Left colon (tissue), 2 donors: Measurements from ENCODE around the gene FBXO31. TPM values are rescaled to one million over a fixed set of nuclear protein-coding genes. Genes with fewer than 3 reads are reported as not detected.
A peak's percentile ranks its signal among the peaks of the same experiment; 100 is the strongest.

Experiments
- ATAC-seq: fragments of 200-7000 bp; cut with Tn5 transposase; one replicate; pipeline ENCODE4 v1.9.1; 2020; ENCODE audit warnings: mild to moderate bottlenecking, moderate library complexity
- DNase-seq, 2 donors: peaks; one replicate each; pipeline ENCODE4 v3.0.0-alpha.2; 2020
- intact Hi-C, 2 donors: fragments of 100-400 bp; cut with DNase I in 1 of 2; cut with micrococcal nuclease in 1 of 2; formaldehyde crosslinking; loops; one replicate each; pipeline versions ENCODE4 v1.11.2 to v1.14.0; 2022; cut with DNase I, micrococcal nuclease
- total RNA-seq, 2 donors: library from RNA; stranded (reverse); fragmentation: NEBNext Ultra II Directional; extraction: Animal tissue kit (Norgen Biotek cat#: 25700); gene quantifications; one replicate each; pipeline ENCODE4 v1.2.1, GENCODE V29; 2021
- donor health status: DM: no; HTN: no; CAD: no.
- donor health status: DM: yes; HTN: yes; CAD: no.

FBXO31 gene
- total RNA-seq, 2 donors from 2014 or later = 57.5 to 79.8 TPM

DNA sequence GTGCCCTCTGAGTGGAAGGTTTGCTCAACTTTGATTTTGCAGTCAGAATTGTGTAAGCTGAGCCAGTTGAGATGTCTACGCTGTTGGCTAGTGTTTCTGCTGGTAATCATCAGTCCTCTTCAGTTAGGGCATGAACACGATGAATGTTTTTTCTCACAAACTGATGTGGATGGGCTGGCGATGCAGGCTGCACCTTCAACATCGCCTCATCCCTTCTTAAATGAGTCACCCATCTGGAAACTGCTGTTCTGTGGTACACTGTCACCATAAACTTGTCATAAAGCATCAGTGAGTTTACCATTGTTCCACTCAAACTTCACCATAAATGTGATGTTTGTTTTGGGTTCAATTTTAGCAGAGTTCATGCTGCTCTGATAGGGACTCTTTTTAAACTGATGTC lies 74.8 kb downstream of the FBXO31 start:
- no peak for ATAC-seq
- intact Hi-C loops = no loop called here
- no peak for DNase-seq

DNA sequence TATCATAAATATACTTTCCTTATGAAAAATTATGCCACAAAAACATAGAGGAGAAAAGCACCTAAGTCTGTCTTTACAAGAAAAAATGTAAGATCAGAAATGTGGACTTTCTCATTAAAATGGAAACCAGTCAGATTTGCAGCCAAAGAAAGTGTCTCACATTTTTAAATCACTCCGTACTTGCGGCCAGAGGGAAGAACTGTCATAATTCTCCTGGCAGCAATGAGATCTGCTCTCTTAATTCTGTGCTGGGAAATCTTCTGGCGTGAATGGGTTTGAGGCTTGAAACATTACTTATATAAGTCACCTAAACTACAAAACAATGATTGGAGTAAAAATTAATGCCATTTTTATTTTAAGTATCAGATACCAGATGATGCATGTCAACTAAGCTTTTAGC lies 77.1 kb downstream of the FBXO31 start:
- DNase-seq = no peak
- no peak for ATAC-seq
- intact Hi-C loops = no loop called here

DNA sequence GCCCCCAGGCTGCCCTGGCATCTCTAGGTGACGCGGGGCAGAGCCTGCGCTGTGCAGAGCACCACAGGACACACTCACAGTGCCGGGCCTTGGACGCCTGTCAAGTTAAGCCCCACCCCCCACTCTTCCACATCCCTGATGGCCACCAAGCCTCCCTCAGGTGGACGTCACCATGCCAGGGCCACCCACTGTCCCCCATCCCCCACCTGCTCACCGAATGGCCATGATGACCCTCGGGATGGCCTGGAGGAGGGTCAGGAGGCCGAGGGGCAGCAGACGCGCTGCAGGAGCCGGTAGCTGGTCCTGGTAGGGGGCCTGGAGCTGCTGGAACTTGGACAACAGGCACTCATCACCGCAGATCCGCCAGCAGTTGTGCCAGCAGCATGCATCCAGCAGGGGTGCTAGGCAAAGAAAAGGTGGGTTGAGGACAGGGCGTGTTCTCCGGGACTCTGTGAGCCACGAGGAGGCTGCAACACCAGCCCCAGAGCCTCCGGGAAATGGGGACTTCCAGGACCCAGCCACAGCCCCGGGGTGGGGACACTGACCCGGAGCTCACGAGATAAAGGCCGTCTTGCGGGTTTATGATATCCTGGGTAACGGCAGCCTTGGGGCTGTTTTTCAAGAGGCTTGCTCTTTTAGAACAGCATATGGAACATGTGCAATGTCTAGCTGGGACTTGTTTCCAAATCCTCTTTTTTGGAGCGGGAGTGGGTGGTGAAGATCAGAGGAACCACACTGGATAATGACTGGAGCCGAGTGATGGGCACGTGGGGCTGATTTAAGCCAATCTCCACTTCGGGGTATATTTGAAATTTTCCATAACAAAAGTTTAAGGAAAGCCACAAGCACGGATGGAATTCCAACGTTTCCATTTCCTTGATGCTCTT lies 77.8 kb downstream of the FBXO31 start:
- DNase-seq (no peak), ATAC-seq (peak; percentile 81)
- intact Hi-C loops = no loop called here

DNA sequence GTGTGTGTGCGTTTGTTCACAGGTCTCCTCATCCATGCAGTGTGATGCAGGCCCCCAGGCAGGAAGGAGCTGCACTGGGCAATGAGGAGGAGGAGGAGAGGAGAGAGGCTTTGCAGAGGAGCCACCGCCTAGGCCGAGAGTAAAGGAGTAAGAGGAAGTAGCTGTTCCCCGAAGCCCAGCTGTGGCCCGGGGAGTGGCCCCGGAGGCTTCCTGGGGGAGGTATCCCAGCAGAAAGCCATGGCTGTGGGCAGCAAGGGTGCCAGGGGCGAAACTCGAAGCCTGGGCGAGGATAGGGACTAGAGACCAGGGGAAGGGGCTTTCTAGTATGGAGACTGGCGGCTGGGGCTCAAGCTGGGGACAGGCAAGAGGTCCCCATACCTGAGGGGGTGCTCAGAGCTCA lies 78.6 kb downstream of the FBXO31 start:
- ATAC-seq (peak; percentile 72), DNase-seq (no peak)
- intact Hi-C loops = no loop called here

DNA sequence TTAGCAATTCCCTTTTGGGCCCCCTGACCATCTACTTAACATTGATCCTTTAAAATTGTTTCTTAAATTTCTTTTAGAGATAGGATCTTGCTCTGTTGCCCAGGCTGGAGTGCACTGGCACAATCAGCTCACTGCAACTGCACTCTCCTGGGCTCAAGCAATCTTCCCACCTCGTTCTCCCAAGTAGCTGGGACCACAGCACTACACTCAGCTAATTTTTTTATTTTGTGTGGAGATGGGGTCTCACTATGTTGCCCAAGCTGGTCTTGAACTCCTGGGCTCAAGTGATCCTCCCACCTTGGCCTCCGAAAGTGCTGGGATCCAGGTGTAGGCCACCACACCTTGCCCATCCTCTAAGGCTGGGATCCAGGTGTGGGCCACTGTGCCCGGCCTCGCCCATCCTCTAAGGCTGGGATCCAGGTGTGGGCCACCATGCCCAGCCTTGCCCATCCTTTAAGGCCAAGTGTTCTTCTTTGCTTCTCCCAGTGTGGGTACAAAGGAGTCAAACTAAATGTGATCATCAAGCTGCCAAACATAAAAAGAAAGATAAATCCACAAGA lies 79.5 kb downstream of the FBXO31 start:
- DNase-seq (no peak), ATAC-seq (no peak)
- intact Hi-C loops = no loop called here

DNA sequence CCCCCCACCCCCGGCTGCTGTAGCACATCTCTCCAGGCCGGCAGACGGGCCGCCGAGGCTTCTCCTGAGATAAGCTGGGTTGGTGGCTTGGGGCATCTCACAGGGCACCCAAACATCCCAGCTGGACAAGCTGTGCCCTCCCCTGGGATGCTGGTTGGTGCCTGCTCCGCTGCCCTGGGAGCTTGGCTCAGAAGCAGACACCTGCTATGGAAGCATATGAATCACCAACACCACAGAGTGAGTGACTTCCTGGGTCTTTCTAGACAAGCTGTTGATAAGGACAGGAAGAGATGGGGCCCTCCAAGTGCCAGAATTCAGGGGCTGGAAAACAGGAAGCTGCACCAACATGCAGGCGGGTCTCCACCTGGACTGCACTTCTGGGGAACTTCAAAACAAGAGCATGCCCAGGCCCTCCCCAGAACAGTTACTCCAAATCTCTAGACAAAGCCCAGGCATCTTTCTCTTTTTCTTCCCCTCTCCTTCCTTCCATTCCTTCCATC lies 80.1 kb downstream of the FBXO31 start:
- DNase-seq (no peak), ATAC-seq (no peak)
- intact Hi-C loops = no loop called here

DNA sequence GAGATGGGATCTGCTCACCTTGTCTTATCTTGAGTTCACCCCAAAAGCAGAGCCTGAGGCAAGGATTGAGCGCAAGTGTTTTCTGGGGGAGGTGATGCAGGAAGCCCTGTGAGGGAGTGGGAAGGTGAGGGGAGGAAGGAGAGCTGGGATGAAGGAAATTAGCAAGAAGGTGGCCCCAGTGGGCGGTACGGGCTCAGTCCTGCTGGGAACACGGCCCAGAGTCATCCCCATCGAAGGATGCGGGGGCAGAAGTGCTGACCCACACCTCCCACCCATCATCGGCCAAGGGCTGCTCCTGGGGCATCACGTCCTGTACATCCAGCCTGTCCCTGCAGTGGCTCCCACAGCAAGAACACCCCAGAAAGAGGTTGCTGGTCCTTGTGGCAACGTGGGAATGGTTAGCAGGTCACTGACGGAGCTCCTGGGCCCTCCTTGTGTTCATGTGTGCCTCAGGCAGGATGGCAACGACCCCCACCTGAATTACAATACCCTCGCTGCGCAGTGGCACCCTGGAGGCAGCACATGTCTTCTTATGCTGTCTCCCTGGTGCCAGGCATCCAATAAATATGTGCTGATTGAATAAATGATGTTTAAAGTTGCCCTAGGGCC lies 84.6 kb downstream of the FBXO31 start:
- ATAC-seq (no peak), DNase-seq (no peak)
- intact Hi-C loops = no loop called here

DNA sequence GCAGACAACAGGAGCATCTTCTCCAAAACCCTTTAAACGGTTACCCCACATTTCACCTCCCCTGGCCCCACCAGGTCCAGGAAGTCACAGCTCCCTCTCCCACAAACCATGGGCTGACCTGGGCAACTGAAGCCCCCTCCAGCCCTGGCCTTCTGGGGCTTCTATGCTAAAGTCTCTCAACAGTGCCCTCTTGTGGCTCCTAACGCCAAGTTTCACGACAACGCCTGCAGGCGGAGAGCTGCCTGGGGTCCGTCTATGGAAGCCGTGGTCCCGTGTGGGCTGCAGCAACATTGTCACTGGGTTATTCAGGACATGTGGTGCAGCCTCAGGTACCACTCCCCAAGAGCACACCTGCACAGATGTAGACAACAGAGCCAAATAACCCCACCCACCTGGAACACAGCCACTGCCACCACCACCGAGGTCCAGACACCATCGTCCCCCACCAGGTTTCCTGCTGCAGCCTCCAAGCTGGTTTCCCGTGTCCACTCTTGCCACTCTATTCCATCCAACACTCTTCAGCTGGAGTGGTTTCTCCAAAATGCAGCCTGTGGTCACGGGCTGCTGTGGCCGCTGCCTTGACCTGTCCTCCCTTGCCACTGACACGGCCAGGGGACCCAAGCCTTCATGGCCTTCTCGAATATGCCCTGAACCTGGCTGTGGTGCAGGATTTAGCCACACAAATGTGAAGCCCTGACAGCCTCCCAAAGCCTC lies 85.5 kb downstream of the FBXO31 start:
- ATAC-seq = no peak
- peak in 1 of 2 donors; percentile 33 for DNase-seq
- intact Hi-C loops = no loop called here

DNA sequence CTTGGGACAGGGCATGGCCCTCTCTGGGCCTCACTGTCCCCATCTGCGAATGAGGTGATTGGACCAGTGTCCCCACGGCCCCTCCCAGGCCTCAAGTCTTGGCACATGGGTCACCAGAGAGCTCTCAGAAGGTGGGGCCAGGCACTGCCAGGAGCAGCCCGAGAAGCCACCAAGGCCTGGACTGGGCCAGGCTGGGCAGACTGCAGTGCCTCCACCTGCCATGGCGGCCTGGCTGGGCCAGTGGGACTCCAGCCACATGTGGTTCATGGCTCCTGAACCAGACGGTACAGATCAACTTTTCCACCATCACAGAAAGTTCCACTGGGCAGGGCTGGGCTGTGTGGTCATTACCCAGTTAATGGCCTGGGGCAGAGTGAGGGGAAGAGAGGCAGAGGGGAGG lies 86.2 kb downstream of the FBXO31 start:
- ATAC-seq = no peak
- no peak for DNase-seq
- intact Hi-C loops = no loop called here

DNA sequence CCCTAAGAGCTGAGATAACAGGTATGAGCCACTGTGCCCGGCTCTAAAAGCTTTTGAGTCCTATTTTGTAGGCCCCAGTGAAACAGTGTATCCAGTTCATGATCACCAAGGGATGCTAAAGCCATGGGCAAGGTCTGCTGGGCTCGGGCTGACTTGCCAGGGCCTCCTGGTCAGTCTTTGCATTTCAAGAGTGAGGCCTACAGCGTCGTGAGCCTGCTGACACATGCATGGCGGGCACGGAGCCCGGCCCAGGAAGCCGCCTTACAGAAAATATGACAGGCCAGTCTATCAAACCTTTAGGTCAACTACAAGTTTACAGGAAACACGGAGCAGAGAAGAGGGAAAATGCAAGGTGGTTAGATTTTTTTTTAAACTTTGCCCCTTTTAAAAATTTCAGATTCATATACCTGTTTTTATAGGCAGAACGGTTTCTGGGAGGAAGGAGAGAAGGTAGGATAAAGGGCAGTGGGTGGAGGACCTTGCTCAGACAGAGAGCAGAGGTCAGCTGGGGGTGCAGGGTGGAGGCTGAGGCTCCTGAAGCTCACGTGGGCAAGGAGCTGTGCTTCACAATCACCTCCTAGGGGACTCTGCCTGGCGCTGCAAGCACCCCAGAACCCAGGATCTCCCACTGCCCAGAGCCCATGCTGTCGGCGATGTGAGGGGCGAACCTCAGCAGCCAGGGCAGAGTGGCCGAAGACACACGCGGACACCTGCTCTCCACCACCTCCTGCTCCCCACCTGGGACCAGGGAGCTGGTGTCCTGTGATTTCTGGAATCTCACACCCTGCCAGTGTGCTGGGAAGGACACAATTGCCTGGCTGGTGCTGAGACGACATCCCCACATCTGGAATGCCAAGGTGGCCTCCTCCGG lies 87.7 kb downstream of the FBXO31 start:
- ATAC-seq (peak; percentile 86), DNase-seq (peak; percentile 58 to 71)
- intact Hi-C loops = no loop called here

DNA sequence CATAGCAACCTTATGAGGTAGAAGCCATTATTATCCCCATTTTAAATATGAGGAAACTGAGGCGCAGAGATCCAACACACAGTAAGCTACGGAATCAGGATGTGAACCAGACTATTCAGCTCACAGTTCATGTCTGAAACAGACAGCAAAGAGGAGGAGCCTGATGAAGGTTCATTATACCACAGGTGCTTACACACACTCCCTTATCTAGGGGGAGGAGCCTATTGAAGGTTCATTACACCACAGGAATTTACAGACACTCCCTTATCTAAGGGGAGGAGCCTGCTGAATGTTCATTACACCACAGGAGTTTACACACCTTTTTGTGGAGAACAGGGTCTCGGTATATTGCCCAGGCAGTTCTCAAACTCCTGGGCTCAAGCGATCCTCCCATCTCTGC lies 88.3 kb downstream of the FBXO31 start:
- DNase-seq (no peak), ATAC-seq (peak; percentile 84)
- intact Hi-C loops = no loop called here

DNA sequence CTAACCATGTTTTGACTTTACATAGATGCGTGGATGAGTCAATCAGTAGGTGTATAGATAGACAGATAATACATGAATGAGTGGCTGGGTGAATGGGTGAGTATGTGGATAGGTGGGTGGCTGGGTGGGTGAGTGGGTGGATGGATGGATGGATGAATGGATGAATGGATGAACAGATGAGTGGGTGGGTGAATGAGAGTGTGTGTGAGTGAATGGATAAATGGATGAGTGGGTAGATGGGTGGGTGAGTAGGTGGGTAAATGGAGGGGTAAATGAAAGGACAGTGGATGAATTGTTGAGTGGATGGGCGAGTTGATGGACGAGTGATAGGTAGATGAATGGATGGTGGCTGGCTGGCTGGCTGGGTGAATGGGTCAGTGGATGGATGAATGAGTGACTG lies 89.6 kb downstream of the FBXO31 start:
- intact Hi-C loops = no loop called here
- ATAC-seq (no peak), DNase-seq (no peak)

DNA sequence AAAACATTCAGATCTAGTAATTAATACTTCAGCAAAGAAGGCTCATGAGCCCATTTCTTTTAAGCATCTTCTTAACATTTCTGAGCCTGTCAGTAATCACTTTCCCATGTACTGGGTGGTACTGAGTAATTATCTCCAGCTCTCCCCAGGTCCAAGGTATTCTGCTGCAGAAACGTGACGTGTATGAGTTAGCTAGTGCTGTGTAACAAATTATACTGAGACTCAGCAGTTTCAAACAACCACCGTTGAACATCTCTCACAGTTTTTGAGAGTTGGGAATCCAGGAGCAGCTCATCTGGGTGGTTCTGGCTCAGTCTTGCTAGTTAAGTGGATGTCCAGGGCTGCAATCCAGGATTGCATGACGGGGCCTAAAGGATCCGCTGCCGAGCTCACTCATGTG lies 91.6 kb downstream of the FBXO31 start:
- no peak for DNase-seq
- no peak for ATAC-seq
- intact Hi-C loops = no loop called here

DNA sequence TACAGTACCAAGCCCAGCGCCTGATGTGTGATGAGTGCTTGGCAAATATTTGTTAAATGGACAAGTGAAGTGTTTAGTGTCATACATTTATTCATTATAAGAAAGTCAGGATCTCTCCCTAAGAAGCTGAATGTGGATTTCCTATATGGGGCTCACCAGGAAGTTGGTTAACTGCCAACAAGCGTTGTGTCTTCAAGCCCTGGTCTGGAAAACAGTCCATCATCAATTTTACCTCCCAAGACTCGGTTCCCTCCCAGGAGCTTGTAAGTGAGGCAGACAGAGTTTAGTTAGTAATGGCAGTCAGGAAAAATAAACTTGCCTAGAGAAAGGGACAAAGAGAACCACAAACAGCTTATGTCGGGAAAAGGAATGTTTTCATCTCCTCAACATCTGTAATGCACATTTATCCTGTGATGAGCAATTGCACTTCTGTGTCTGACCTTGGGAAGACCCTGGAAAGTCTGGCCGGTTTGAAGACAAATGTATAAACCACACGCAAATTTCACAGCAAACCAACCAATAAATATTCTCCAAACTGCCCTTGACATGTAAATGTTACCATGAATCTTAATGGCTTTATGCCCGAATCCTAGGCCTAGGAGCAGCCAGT lies 94.7 kb downstream of the FBXO31 start:
- DNase-seq (no peak), ATAC-seq (peak; percentile 4)
- intact Hi-C loops = no loop called here

DNA sequence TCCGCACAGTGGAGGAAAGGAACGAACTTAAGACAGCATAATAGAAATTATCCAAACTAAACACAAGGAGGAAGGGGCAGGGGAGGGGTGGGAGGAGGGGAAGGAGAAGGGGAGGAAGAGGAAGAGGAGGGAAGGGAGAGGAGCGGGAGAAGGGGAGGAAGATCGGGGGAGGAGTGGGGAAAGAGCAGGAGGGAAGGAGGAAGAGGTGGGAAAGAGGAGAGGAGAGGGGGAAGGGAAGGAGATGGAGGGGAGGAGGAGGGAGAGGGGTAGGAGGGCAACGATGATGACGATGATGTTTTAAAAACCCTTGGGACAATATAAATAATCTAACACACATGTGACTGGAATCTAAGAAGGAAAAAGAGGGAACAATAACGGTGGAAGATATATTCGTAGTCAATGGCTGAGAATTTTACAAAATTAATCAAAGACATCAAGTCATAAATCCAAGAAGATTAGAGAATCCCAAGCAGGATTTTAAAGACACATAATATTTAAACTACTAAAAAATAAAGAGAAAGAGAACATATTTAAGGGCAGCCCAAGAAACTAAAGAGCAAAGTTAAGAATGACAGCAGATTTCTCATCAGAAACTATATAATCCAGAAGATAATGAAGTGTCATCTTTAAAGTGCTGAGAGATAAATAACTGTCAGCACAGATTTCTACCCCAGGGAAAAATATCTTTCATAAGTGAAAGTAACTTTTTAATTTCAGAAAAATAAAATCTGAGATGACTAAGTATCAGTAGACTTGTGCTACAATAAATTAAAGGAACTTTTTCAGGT lies 96.5 kb downstream of the FBXO31 start:
- ATAC-seq (no peak), DNase-seq (no peak)
- intact Hi-C loops = no loop called here

DNA sequence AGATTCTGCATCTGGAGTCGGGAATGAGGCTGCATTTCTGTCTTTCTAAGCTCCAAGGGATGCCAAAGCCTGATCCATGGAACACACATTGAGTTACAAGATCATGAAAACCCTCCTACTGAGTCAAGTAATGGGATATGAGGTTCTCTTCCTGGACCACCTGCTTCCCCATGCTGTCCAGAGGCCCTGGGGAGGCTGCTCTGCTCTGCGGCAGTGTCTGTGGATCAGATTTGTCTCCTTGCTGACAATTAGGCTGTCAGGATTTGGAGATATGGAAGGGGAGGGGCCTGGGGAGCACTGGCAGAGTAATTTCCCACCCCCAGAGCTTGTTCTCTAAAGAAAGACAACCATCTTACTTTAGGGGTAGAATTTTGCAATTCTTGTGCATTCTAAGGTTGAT lies 99.4 kb downstream of the FBXO31 start:
- intact Hi-C loops = loop anchor here in 1 of 2 donors (5.0 kb wide), 1 partner anchor 722 kb away; no protein-coding TSS in a partner anchor
- no peak for DNase-seq
- ATAC-seq = no peak

DNA sequence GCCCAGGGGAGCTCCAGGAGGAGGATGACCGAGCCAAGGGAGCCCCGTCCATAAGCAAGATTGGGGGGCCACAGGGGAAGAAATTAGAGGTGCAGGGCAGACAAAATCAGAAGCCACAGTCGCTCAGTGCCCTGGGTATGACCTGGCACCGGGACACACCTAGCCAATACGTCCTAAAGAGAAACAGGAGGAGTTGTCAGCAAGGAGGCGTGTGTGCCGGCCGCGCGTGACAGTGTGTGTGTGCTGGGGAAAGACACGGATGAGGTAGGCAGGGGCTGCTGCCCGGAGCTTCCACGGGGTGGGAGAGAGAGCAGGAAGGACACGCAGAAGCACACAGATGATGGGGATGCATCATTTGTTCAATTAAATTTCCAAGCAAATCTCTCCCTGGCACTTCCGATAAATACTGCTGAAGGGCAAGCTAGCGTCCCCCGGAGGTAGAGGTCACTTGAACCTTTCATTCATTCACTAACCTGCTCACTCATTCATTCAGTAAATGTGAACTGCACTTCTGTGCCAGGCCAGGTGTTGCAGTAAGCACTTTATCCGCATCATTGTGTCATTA lies 104.4 kb downstream of the FBXO31 start:
- DNase-seq (no peak), ATAC-seq (peak; percentile 32)
- intact Hi-C loops = loop anchor here (5.0 to 10.0 kb wide), 3 partner anchors 64 to 704 kb away; partner anchors contain the start of gene FOXL1 (in 1 of the 2)
